Stomach (tissue), 4 donors: Measurements from ENCODE around the gene SLC26A9.

Experiments used
- EP300 ChIP-seq: sonication (generic); formaldehyde crosslinking; IDR thresholded peaks from one replicate; pipeline ENCODE4 v1.6.1; 2017; ENCODE audit warnings: antibody characterized with exemption
- POLR2A ChIP-seq, 4 donors: fragments of 450-650 bp; IDR thresholded peaks; one replicate each; pipeline ENCODE4 v1.6.1; 2016; ENCODE audit warnings: antibody characterized with exemption in 4 of 4, control low read depth in 2 of 4, mild to moderate bottlenecking in 1 of 4, moderate library complexity in 1 of 4
- TF ChIP-seq, protein P1 (sequence below), 7 experiments: fragments of 450-650 bp in 4 of 7; fragments of 200-600 bp in 3 of 7; sonication (generic) in 3 of 7; IDR thresholded peaks; one replicate each; pipeline ENCODE4 v1.5.1; 2016 to 2019; ENCODE audit warnings: antibody characterized with exemption in 7 of 7, control low read depth in 2 of 7, mild to moderate bottlenecking in 1 of 7

DNA sequence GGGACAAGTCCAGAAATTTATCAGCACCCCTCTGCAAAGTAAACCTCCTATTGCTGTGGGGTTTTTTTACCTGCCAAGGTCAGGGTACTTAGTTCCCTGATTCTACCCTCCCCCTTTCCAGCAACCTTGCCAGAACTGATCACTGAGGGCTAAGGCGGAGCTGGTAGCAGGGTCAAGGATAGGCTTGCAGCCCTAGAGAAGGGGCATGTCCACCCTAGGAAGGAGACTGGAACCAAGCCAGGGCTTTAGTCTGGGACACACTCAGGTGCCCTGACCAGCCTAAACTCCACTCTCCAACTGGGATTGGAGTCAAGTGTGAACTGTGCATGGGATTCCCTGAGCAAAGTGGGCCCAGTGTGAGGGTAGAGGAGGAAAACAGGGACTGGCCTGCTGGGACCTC lies 6.5 kb upstream of the SLC26A9 start:
- TF ChIP-seq POLR2A (IDR thresholded peaks at IDR 0.05): no peak
- TF ChIP-seq, protein P1, sequence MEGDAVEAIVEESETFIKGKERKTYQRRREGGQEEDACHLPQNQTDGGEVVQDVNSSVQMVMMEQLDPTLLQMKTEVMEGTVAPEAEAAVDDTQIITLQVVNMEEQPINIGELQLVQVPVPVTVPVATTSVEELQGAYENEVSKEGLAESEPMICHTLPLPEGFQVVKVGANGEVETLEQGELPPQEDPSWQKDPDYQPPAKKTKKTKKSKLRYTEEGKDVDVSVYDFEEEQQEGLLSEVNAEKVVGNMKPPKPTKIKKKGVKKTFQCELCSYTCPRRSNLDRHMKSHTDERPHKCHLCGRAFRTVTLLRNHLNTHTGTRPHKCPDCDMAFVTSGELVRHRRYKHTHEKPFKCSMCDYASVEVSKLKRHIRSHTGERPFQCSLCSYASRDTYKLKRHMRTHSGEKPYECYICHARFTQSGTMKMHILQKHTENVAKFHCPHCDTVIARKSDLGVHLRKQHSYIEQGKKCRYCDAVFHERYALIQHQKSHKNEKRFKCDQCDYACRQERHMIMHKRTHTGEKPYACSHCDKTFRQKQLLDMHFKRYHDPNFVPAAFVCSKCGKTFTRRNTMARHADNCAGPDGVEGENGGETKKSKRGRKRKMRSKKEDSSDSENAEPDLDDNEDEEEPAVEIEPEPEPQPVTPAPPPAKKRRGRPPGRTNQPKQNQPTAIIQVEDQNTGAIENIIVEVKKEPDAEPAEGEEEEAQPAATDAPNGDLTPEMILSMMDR (IDR thresholded peaks at IDR 0.05): no peak
- no peak for TF ChIP-seq EP300
